ENCODE measurements around the gene CNIH2.
"Not testable (repeated sequence)": the region's sequence is repeated elsewhere in the genome, so short reads cannot be mapped to it uniquely, and the experiment has no call there.

CNIH2 gene

GRCh38 chr11:66316849-66317251 is 38.9 kb downstream of the CNIH2 start, which contains the start of gene CD248:
Gene CD248 (minus strand): TSS chr11:66317044. CDS start chr11:66317027, 17 bp downstream.
- DNase-seq = no peak

- no peak for DNase-seq
Observed at GRCh38 chr11:66317322-66317722, 39.3 kb downstream of the CNIH2 start.

GRCh38 chr11:66317723-66318599 is 40.0 kb downstream of the CNIH2 start:
- DNase-seq = no peak

- no peak for DNase-seq
Observed at GRCh38 chr11:66318600-66318970, 40.6 kb downstream of the CNIH2 start.

- not testable (repeated sequence) for DNase-seq
Observed at GRCh38 chr11:66320289-66320688, 42.3 kb downstream of the CNIH2 start.

GRCh38 chr11:66320748-66321147 is 42.8 kb downstream of the CNIH2 start:
- DNase-seq = not testable (repeated sequence)

GRCh38 chr11:66321606-66322005 is 43.6 kb downstream of the CNIH2 start:
- no peak for DNase-seq

GRCh38 chr11:66322732-66323427 is 44.9 kb downstream of the CNIH2 start:
- DNase-seq = no peak

- DNase-seq = no peak
Observed at GRCh38 chr11:66323684-66324083, 45.7 kb downstream of the CNIH2 start.

- no peak for DNase-seq
Observed at GRCh38 chr11:66324664-66325063, 46.7 kb downstream of the CNIH2 start.

- no peak for DNase-seq
Observed at GRCh38 chr11:66325263-66325671, 47.3 kb downstream of the CNIH2 start.

GRCh38 chr11:66326261-66327111 is 48.5 kb downstream of the CNIH2 start:
- no peak for DNase-seq

GRCh38 chr11:66327171-66328030 is 49.4 kb downstream of the CNIH2 start:
- DNase-seq = no peak

GRCh38 chr11:66328031-66328301 is 50.0 kb downstream of the CNIH2 start:
- DNase-seq = no peak

GRCh38 chr11:66328302-66329144 is 50.5 kb downstream of the CNIH2 start:
- DNase-seq = no peak

- DNase-seq = no peak
Observed at GRCh38 chr11:66329165-66329673, 51.2 kb downstream of the CNIH2 start.

GRCh38 chr11:66330931-66331330 is 53.0 kb downstream of the CNIH2 start:
- DNase-seq = no peak

- DNase-seq = no peak
Observed at GRCh38 chr11:66331542-66332370, 53.8 kb downstream of the CNIH2 start.

GRCh38 chr11:66332371-66333219 is 54.6 kb downstream of the CNIH2 start:
- DNase-seq = no peak

Measured in NCI-H187 treated with DMSO at 0.1 percent for 48 hours (cell line).